ENCODE results near the gene NFE2L1.

DNA sequence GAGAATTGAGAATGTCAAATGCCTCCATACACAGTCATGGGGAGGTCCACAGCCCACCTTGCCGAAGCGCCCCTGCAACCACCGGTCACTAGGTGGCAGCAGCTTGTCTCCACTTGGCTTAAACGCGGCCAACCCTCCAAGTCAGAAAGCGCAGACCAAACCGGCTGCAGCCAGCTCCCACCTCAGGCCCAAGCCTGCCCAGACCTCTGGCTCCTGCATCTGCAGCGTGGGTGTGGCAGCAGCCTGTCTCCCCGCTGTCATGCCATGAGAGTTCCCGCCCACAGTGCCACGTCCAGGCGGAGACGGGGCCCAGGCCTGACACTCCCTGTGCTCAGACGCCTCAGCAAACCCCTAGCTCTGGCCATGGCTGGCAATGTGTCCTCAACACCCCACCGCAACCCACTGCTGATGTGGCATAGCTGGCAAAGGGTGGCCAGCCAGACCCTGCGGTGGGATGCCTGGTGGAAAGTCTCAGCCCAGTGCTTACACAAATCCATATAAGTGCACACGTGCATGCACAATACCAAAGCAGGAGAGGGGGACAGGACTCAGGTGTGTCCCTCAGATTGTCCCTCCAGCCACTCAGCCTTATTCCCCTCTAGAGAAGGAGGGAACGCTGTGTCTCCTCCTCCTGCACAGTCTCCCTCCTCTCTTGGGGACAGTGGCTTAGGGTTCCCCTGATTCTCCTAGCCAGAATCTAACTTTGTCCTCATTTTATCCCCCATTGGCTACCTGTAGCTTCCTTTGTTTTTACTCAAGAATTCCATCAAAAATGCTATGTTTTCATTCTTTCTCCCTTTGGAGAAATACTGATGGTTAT is 21.4 kb upstream of the NFE2L1 start:
- peak; percentile 92 to 98 for TF ChIP-seq CTCF (conservative IDR thresholded peaks at IDR 0.05 in 1 of 2, IDR thresholded peaks at IDR 0.05 in 1 of 2; ENCODE audit: extremely low read depth in 1 of 2, insufficient read depth in 1 of 2, low read depth in 1 of 2, low read length in 2 of 2)
- TF ChIP-seq EZH2 (IDR thresholded peaks at IDR 0.05; ENCODE audit: borderline replicate concordance, low read length) = no peak
